GM12801 (cell line): ENCODE results near the gene ATP5F1D.

ENCODE experiments used
- TF ChIP-seq, protein P1 (sequence below): IDR thresholded peaks from one replicate; pipeline ENCODE4 v1.5.1; 2011; ENCODE audit warnings: control low read depth; ENCODE audit not compliant: insufficient read length; ENCODE audit errors: extremely low read depth

The ATP5F1D gene

GRCh38 chr19:1211494-1212234, 29.9 kb upstream of the ATP5F1D start:
- TF ChIP-seq, protein P1, sequence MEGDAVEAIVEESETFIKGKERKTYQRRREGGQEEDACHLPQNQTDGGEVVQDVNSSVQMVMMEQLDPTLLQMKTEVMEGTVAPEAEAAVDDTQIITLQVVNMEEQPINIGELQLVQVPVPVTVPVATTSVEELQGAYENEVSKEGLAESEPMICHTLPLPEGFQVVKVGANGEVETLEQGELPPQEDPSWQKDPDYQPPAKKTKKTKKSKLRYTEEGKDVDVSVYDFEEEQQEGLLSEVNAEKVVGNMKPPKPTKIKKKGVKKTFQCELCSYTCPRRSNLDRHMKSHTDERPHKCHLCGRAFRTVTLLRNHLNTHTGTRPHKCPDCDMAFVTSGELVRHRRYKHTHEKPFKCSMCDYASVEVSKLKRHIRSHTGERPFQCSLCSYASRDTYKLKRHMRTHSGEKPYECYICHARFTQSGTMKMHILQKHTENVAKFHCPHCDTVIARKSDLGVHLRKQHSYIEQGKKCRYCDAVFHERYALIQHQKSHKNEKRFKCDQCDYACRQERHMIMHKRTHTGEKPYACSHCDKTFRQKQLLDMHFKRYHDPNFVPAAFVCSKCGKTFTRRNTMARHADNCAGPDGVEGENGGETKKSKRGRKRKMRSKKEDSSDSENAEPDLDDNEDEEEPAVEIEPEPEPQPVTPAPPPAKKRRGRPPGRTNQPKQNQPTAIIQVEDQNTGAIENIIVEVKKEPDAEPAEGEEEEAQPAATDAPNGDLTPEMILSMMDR, result no peak

GRCh38 chr19:1213391-1214286, 27.9 kb upstream of the ATP5F1D start:
- TF ChIP-seq, protein P1, result no peak

DNA sequence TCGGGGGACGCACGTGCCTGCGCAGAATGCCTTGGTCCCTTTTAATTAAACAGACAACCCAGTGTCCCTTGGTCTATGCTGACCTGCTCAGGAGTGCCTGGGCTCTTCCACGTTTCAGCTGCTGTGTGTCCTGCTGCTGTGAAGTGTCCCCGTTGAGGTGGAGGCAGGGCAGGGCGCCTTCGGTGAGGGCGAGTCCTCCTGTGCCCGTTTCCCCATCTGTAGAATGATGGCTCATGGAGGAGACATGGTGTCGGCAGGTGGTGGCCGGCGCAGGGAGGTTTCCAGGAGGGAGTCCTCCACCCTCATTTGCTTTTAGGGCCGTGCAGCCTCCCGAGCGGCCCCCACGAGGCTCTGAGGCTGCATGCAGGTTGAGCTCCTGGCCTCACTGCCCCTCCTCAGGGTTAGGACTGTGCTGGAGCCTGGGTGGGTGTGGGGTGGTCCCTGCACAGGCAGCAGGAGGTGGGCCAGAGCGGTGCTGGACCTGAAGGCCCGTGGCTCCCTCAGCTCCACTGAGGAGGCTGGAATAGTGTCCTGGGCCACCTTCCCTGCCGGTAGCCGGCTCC, 27.2 kb upstream of the ATP5F1D start:
- TF ChIP-seq, protein P1, result no peak

DNA sequence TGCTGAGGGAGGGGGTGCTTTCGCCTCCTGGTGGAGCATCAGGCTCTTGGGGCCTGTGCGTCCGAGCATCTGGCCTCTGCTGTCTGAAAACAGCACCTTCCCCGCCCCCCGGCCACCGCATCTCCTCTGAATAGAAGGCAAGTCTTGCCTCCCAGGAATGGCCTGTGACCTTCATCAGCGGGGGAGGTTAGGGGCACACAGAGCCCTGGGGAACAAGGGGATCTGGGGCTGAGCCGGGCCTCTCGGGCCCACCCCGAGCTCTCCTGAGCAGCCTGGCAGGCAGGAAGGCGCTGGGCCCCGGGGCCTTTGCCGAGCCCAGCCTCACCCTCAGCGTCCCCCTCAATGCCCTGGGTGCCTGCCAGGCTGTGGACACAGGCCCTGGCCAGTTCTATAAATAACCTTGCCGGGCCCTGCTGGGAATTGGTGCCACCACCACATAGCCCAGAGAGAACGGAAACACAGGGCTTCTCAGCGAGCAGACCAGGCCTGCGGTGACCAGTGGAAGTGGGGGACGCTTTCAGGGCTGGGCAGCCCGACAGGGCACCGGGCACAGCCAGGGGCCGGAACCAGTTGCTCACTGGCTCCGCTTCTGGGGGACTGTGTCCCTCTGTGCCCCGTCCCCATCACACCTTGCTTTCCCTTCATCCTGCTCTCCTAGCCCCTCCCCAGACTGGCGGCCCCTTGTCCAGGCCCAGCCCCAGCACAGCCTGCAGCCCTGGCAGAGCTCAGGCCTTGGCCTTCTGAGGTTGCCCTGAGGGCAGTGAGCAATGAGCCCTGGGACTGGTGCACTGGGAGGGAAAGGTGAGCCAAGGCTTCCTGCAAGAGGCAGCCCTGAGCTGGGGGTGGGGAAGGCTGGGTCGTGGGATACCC, 26.5 kb upstream of the ATP5F1D start:
- TF ChIP-seq, protein P1, result no peak

DNA sequence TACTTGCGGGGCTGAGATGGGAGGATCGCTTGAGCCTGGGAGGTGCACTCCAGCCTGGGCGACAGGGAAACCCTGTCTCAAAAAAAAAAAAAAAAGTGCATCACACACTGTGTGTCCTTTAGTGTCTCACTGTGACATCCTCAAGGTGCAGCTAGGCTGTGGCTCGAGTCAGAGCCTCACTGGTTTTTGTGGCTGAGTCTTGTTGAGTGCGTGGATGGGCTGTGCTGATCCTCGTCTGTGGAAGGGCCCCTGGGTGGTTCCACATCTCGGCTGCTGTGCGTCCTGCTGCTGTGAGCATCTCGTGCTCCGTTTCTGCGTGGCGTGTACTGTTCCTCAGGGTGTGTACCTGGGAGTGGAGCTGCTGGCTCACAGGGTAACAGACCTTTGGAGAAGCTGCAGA, 24.8 kb upstream of the ATP5F1D start:
- TF ChIP-seq, protein P1, result no peak

DNA sequence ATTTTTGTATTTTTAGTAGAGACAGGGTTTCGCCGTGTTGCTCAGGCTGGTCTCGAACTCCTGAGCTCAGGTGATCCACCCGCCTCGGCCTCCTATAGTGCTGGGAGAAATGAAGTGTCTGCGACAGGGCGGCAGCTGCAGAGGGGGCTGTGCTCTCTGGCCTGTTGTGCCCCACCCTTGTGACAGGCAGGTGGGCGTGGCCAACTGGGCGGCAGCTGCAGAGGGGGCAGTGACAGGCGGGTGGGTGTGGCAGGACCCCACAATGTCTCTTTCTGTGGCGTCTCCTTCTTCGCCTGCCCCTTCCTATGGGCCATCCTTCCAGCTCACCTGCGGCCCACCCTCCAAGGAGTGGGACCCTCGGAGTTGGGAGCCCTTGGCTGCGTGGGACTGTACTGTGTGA, 24.2 kb upstream of the ATP5F1D start:
- TF ChIP-seq, protein P1, result no peak
